ENCODE data around the gene DSTYK. TPM values are rescaled to one million over a fixed set of nuclear protein-coding genes. Genes with fewer than 3 reads are reported as not detected.

The DSTYK gene
- total RNA-seq, 1 donor from 2014 or later, result 14.8 TPM

- Mint-ChIP-seq H3K4me3 (no peak overlapping the region), H3K27me3 (ENCODE audit: low read depth) (peaks cover 14% of the 10 kb centered on the region), H3K36me3 (ENCODE audit: low read depth) (no peaks in the 10 kb centered on the region), H3K4me1 (peaks cover 29% of the 10 kb centered on the region), H3K27ac (ENCODE audit: unreplicated experiment) (no peak overlapping the region), H3K9me3 (no peaks in the 10 kb centered on the region)
- no peak for DNase-seq (ENCODE audit: low read depth, low spot score)
- TF ChIP-seq CTCF (conservative IDR thresholded peaks at IDR 0.05), result no peak
Measured at GRCh38 chr1:205232945-205233397, 21.5 kb upstream of the DSTYK start.

GRCh38 chr1:205232127-205232820 lies 20.8 kb upstream of the DSTYK start:
- H3K36me3 Mint-ChIP-seq (ENCODE audit: low read depth), result no peaks in the 10 kb centered on the region
- no peak overlapping the region for H3K27ac Mint-ChIP-seq (ENCODE audit: unreplicated experiment)
- peak overlapping the region; percentile 49 for H3K4me3 Mint-ChIP-seq
- TF ChIP-seq CTCF (conservative IDR thresholded peaks at IDR 0.05), result no peak
- H3K9me3 Mint-ChIP-seq, result no peaks in the 10 kb centered on the region
- peaks cover 31% of the 10 kb centered on the region for H3K4me1 Mint-ChIP-seq
- peaks cover 14% of the 10 kb centered on the region for H3K27me3 Mint-ChIP-seq (ENCODE audit: low read depth)
- no peak for DNase-seq (ENCODE audit: low read depth, low spot score)

- DNase-seq (ENCODE audit: low read depth, low spot score), result no peak
- Mint-ChIP-seq H3K27ac (ENCODE audit: unreplicated experiment) (no peak overlapping the region), H3K4me1 (peaks cover 33% of the 10 kb centered on the region), H3K4me3 (peak overlapping the region; percentile 61), H3K27me3 (ENCODE audit: low read depth) (peaks cover 24% of the 10 kb centered on the region), H3K9me3 (no peaks in the 10 kb centered on the region), H3K36me3 (ENCODE audit: low read depth) (no peaks in the 10 kb centered on the region)
- TF ChIP-seq CTCF (conservative IDR thresholded peaks at IDR 0.05), result no peak
Measured at GRCh38 chr1:205230982-205231381, 19.5 kb upstream of the DSTYK start.

- no peak for TF ChIP-seq CTCF (conservative IDR thresholded peaks at IDR 0.05)
- Mint-ChIP-seq H3K27me3 (ENCODE audit: low read depth) (peaks cover 28% of the 10 kb centered on the region), H3K4me1 (peaks cover 33% of the 10 kb centered on the region), H3K4me3 (peak overlapping the region; percentile 96), H3K9me3 (no peaks in the 10 kb centered on the region), H3K27ac (ENCODE audit: unreplicated experiment) (no peak overlapping the region), H3K36me3 (ENCODE audit: low read depth) (no peaks in the 10 kb centered on the region)
- DNase-seq (ENCODE audit: low read depth, low spot score), result no peak
Measured at GRCh38 chr1:205229916-205230700, 18.6 kb upstream of the DSTYK start.

GRCh38 chr1:205229399-205229871 lies 17.9 kb upstream of the DSTYK start:
- DNase-seq (ENCODE audit: low read depth, low spot score), result no peak
- Mint-ChIP-seq H3K27me3 (ENCODE audit: low read depth) (peaks cover 28% of the 10 kb centered on the region), H3K27ac (ENCODE audit: unreplicated experiment) (no peak overlapping the region), H3K4me3 (peak overlapping the region; percentile 96), H3K36me3 (ENCODE audit: low read depth) (no peaks in the 10 kb centered on the region), H3K4me1 (peaks cover 33% of the 10 kb centered on the region), H3K9me3 (no peaks in the 10 kb centered on the region)
- TF ChIP-seq CTCF (conservative IDR thresholded peaks at IDR 0.05), result peak; percentile 35
